Measurements from ENCODE around the gene SLC15A3.

DNA sequence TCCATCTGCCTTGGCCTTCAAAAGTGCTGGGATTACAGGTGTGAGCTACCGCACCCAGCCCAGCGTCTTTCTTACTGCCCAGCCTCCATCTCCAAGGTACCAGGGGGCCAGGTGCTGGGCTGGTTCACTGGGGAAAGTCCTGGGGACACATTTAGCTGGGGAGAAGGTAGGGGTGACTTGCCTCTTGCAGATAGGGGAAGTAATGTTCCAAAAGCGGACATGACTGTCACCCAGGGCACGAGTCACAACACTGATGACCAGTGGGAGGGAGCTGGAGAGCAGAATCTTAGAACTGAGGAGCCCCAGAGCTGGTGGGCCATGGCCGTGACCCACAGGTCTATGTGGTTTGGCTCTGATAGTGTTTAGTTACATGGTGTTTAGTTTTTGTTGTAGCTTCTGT is 2.4 kb upstream of the SLC15A3 start:
- TF ChIP-seq, protein P1, sequence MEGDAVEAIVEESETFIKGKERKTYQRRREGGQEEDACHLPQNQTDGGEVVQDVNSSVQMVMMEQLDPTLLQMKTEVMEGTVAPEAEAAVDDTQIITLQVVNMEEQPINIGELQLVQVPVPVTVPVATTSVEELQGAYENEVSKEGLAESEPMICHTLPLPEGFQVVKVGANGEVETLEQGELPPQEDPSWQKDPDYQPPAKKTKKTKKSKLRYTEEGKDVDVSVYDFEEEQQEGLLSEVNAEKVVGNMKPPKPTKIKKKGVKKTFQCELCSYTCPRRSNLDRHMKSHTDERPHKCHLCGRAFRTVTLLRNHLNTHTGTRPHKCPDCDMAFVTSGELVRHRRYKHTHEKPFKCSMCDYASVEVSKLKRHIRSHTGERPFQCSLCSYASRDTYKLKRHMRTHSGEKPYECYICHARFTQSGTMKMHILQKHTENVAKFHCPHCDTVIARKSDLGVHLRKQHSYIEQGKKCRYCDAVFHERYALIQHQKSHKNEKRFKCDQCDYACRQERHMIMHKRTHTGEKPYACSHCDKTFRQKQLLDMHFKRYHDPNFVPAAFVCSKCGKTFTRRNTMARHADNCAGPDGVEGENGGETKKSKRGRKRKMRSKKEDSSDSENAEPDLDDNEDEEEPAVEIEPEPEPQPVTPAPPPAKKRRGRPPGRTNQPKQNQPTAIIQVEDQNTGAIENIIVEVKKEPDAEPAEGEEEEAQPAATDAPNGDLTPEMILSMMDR (IDR thresholded peaks at IDR 0.05 in 8 of 11, conservative IDR thresholded peaks at IDR 0.05 in 3 of 11) = no peak
- peak in 1 of 3 donors; percentile 56 for TF ChIP-seq POLR2AphosphoS5 (IDR thresholded peaks at IDR 0.05)
